ENCODE measurements around the gene CLEC16A. TPM values are rescaled to one million over a fixed set of nuclear protein-coding genes. Genes with fewer than 3 reads are reported as not detected.

Gene CLEC16A
- total RNA-seq, 1 experiment from 2014 or later = 13.1 TPM

DNA sequence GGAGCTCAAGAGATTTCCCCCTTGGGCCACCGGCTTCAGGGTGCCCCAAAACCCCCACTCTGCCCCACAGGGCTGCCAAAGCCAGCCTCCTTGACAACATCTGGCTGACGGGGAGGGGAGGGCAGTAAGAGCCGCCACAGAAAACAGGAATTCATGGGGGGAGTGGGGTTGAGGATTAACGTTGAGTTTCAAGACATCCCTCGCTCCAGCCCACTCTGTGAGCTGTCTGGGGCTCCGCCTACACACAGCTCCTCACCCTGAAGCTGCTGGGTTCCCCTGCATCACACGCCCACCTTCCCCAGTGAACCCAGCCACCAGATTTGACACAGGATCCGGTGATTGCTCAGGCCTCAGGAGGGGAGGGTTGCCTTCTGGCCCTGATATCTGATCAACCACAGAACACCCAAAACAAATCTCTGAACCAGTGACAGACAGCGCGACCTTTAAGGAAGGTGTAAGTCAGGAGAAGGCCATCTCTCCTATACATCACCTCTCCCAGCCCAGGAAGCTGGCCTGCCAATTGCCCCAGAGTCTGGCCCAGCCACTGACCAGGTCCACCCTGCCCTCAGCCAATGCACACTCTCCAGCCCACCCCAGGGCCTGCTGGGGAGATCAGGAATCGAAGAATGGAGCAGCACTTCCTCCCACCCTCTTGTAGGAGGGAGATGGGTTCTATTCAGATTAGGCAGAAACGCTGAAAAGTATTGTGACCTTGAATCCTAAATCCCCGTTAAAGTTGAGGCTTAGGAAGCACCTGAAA, 132.1 kb downstream of the CLEC16A start:
- H3K27me3 ChIP-seq = no peaks in the 10 kb centered on the region
- no peak for DNase-seq
- H3K9me3 ChIP-seq (replicated peaks) = no peaks in the 10 kb centered on the region
- H3K4me3 ChIP-seq = no peak overlapping the region
- no peaks in the 10 kb centered on the region for H3K36me3 ChIP-seq
- no peak overlapping the region for H3K27ac ChIP-seq
- H3K4me1 ChIP-seq = no peaks in the 10 kb centered on the region

DNA sequence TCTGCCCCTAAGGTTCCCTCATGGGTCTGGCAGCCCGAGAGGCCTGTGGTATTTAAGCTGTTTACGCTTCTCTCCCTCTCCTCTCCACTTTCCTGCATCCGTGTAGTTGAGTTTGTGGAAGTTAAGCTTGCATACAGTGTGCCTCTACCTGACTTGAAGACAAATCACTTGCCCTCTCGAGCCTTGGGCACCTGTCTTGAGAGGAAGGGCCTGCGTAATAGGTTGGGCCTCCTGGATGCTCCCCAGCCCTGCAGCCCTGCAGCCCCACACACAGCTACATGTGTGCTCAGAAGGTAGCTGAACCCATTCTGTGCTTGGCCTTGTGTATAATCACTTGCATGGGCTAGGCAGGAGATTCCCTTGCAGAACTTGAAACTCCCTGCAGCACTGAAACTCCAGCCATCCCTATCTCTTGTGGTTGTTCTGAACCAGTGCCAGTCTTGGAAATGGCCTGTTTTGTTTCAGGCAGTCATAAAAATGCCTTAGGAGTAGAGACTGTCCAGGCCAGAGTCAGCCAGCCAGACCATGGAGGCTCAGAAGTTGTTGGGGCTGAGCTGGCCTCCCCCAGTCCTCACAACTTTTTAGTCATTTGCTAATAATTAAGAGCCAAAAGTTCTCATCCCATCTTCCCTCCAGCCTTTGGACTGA, 134.6 kb downstream of the CLEC16A start:
- Histone ChIP-seq H3K36me3 (no peaks in the 10 kb centered on the region), H3K9me3 (replicated peaks) (no peaks in the 10 kb centered on the region), H3K4me3 (no peak overlapping the region), H3K4me1 (no peaks in the 10 kb centered on the region), H3K27ac (no peak overlapping the region), H3K27me3 (no peaks in the 10 kb centered on the region)
- no peak for DNase-seq

GRCh38 chr16:11079652-11080187, 135.4 kb downstream of the CLEC16A start:
- H3K4me1 ChIP-seq = peaks cover 6% of the 10 kb centered on the region
- DNase-seq = no peak

DNA sequence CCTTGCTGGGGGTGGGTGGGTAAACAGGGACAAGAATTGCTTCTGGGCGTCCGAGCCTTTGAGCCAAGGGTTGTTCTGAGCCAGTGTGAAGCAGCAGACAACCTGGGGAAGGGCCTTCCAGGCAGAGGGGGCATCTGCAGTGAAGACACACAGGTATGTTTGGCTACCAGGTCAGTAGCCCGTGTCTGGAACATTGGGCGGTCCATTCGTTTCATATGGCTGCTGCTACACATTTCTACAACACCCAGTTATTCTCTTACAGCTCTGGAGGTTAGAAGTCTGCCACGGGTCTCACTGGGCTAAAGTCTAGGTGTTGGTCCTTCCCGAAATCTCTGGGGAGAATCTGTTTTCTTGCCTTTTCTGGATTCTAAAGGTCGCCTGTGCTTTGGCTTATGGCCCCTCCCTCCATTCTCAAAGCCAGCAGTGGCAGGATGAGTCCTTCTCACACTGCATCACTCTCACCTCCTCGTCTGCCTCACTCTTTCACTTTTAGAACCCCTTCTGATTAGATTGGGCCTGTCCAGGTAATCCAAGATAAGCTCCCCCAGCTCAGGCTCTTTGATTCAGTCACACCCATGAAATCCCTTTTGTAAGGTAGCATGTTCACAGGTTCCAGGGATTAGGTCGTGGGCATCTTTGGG, 136.1 kb downstream of the CLEC16A start:
- Histone ChIP-seq H3K4me3 (no peak overlapping the region), H3K9me3 (replicated peaks) (no peaks in the 10 kb centered on the region), H3K4me1 (peaks cover 6% of the 10 kb centered on the region), H3K27me3 (no peaks in the 10 kb centered on the region), H3K36me3 (no peaks in the 10 kb centered on the region), H3K27ac (no peak overlapping the region)
- DNase-seq = no peak

More at GRCh38 chr16:11079652-11080187, 135.4 kb downstream of the CLEC16A start:
- no peaks in the 10 kb centered on the region for H3K27me3 ChIP-seq
- H3K36me3 ChIP-seq = no peaks in the 10 kb centered on the region
- no peaks in the 10 kb centered on the region for H3K9me3 ChIP-seq (replicated peaks)
- H3K27ac ChIP-seq = no peak overlapping the region
- no peak overlapping the region for H3K4me3 ChIP-seq

- H3K27ac ChIP-seq = no peak overlapping the region
- no peak for DNase-seq
- H3K27me3 ChIP-seq = no peaks in the 10 kb centered on the region
- peaks cover 6% of the 10 kb centered on the region for H3K4me1 ChIP-seq
- no peak overlapping the region for H3K4me3 ChIP-seq
- H3K36me3 ChIP-seq = no peaks in the 10 kb centered on the region
- no peaks in the 10 kb centered on the region for H3K9me3 ChIP-seq (replicated peaks)
Observed at GRCh38 chr16:11080999-11081630, 136.8 kb downstream of the CLEC16A start.

DNA sequence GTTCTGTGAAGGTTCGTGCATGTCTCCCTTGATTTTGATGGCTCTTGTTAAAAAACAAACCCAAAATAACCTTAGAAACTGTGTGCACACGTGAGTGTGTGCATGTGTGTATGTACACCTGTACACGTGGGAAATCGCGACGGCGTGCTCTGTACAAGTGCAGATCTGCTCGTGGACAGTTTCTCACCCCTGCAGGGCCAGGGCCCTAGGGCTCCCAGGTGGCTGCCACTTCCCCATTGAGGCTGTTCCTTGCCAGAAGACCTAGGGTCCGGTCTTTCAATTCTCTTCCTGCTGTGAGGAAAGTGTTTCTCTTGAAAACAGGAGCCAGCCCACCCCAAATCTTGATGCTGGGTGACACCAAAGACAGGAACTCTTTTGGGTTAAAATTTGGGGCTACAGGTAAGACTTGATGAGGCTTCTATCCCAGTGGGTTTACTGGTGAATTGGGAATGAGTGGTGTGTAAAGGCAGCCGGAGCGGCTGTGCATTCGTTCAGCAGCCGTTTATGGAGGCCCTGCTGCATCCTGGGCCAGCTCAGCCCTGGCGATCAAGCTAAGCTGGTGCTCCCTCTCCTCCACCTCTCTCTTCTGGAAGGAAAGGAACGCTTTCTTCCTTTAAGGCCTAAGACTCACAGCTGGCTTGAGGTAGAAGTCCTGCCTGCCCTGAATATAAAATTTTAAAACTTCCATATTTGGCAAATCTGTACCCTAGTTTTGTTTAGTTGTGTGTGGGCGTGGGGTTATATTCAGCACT, 137.9 kb downstream of the CLEC16A start:
- Histone ChIP-seq H3K9me3 (replicated peaks) (no peaks in the 10 kb centered on the region), H3K4me1 (peaks cover 6% of the 10 kb centered on the region), H3K4me3 (no peak overlapping the region), H3K27ac (no peak overlapping the region), H3K36me3 (no peaks in the 10 kb centered on the region), H3K27me3 (no peaks in the 10 kb centered on the region)
- DNase-seq = no peak

- H3K4me3 ChIP-seq = no peak overlapping the region
- H3K4me1 ChIP-seq = peaks cover 6% of the 10 kb centered on the region
- no peak for DNase-seq
- no peaks in the 10 kb centered on the region for H3K9me3 ChIP-seq (replicated peaks)
- H3K27ac ChIP-seq = no peak overlapping the region
- H3K36me3 ChIP-seq = no peaks in the 10 kb centered on the region
- no peaks in the 10 kb centered on the region for H3K27me3 ChIP-seq
Observed at GRCh38 chr16:11082860-11083388, 138.6 kb downstream of the CLEC16A start.

DNA sequence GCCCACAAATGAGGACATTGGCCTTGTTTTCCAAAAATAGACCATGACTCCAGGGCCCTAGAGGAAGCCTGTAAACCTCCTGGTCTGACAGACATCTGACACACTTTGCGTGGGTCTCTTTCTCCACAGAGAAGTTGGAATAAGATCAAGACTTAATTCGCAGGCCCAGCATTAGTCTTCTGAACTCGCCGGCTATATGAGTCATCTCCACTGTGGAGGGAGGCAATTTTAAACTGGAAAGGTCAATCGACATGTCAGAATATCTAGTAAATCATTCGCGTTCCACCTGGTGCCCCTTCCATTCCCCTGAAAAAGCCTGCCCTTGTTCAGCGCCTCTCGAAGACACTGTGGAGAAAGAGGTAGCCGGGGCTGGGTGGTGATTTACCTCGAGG, 140.1 kb downstream of the CLEC16A start:
- no peak overlapping the region for H3K27ac ChIP-seq
- peak in 1 of 2 experiments; percentile 37 for DNase-seq
- H3K4me3 ChIP-seq = no peak overlapping the region
- H3K27me3 ChIP-seq = no peaks in the 10 kb centered on the region
- H3K4me1 ChIP-seq = peaks cover 6% of the 10 kb centered on the region
- H3K36me3 ChIP-seq = no peaks in the 10 kb centered on the region
- H3K9me3 ChIP-seq (replicated peaks) = no peaks in the 10 kb centered on the region

GRCh38 chr16:11084876-11085485, 140.6 kb downstream of the CLEC16A start:
- Histone ChIP-seq H3K4me1 (peaks cover 6% of the 10 kb centered on the region), H3K27ac (no peak overlapping the region)

GRCh38 chr16:11085916-11086315, 141.6 kb downstream of the CLEC16A start:
- no peak for DNase-seq
- H3K27me3 ChIP-seq = no peaks in the 10 kb centered on the region
- peaks cover 6% of the 10 kb centered on the region for H3K4me1 ChIP-seq
- H3K4me3 ChIP-seq = no peak overlapping the region
- no peak overlapping the region for H3K27ac ChIP-seq
- H3K9me3 ChIP-seq (replicated peaks) = no peaks in the 10 kb centered on the region
- no peaks in the 10 kb centered on the region for H3K36me3 ChIP-seq

More at GRCh38 chr16:11084876-11085485, 140.6 kb downstream of the CLEC16A start:
- Histone ChIP-seq H3K9me3 (replicated peaks) (no peaks in the 10 kb centered on the region), H3K27me3 (no peaks in the 10 kb centered on the region), H3K36me3 (no peaks in the 10 kb centered on the region), H3K4me3 (no peak overlapping the region)
- DNase-seq = no peak

DNA sequence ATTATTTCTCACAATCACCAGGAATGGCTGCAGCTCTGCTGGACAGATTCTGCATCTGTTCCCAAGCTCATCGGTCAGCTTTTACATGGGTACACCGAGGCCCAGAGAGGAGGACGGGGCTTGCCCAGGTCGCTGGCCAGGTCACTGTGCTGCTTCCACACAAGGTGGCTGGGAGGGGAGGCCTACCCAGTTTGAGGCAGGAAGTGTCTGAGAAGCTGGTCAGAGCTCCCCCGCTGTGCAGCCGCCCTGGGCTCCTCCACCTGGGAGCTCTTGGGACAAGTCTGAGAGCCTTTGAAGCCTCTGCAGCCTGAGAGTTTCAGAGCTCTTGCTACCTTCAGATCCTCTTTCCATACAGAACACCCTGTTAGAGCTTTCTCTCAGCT, 143.3 kb downstream of the CLEC16A start:
- no peak overlapping the region for H3K4me3 ChIP-seq
- H3K36me3 ChIP-seq = no peaks in the 10 kb centered on the region
- no peak for DNase-seq
- peaks cover 6% of the 10 kb centered on the region for H3K4me1 ChIP-seq
- H3K27ac ChIP-seq = no peak overlapping the region
- no peaks in the 10 kb centered on the region for H3K9me3 ChIP-seq (replicated peaks)
- no peaks in the 10 kb centered on the region for H3K27me3 ChIP-seq

DNA sequence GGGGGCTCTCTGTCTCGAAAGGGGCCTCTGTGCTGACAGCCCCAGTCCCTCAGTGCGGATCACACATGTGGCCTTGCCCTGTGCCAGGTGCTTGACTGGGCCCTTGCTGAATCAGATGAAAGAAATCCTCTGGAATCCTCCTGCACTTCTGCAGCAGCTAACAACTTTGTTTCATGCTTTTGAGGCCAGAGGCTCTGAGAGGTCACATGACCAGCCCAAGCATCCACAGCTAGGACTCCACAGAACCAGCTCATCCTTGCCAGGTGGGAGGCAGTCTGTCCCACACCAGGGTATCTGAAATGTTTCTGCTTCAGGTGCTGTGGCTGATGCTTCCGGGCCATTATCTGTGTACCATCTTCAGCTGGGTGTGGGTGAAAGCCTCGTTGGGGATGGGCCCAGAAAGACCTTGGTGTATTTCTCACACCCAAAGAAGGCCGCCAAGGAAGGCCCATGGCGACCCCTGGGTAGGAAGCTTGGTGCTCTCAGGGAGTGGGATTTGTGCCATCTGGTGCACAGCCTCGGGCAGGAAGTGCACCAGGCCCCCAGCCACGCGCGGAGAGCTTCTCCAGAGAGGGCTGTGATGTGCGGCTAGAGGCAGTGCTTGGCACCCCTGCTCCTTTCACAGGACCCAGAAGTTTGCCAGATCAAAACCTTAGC, 143.8 kb downstream of the CLEC16A start:
- Histone ChIP-seq H3K4me3 (no peak overlapping the region), H3K4me1 (peaks cover 6% of the 10 kb centered on the region), H3K27me3 (no peaks in the 10 kb centered on the region), H3K27ac (no peak overlapping the region), H3K36me3 (no peaks in the 10 kb centered on the region), H3K9me3 (replicated peaks) (no peaks in the 10 kb centered on the region)
- DNase-seq = no peak

GRCh38 chr16:11088831-11089230, 144.5 kb downstream of the CLEC16A start:
- H3K4me1 ChIP-seq = peaks cover 6% of the 10 kb centered on the region
- no peaks in the 10 kb centered on the region for H3K36me3 ChIP-seq
- no peaks in the 10 kb centered on the region for H3K27me3 ChIP-seq
- no peak overlapping the region for H3K27ac ChIP-seq
- H3K9me3 ChIP-seq (replicated peaks) = no peaks in the 10 kb centered on the region
- no peak overlapping the region for H3K4me3 ChIP-seq
- no peak for DNase-seq

All from SJCRH30 (cell line).